Neural progenitor cell (in vitro differentiated cells): ENCODE data around the gene ZCRB1.
"Not testable (repeated sequence)": the region's sequence is repeated elsewhere in the genome, so short reads cannot be mapped to it uniquely, and the experiment has no call there.

Experiments
- CTCF ChIP-seq: fragments of 200-600 bp; sonication (generic); IDR thresholded peaks from 2 replicates; pipeline ENCODE4 v1.5.1; 2017; ENCODE audit warnings: antibody characterized with exemption, mild to moderate bottlenecking
- EZH2 ChIP-seq: fragments of 200-600 bp; sonication (generic); IDR thresholded peaks from 2 replicates; pipeline ENCODE4 v1.6.1; 2017; ENCODE audit warnings: antibody characterized with exemption, mild to moderate bottlenecking, moderate library complexity

GRCh38 chr12:42330097-42330496 is 4.2 kb upstream of the ZCRB1 start:
- not testable (repeated sequence) for TF ChIP-seq CTCF, EZH2
